Mucosa of descending colon (tissue), 3 donors: Measurements from ENCODE around the gene ZFP1. TPM values are rescaled to one million over a fixed set of nuclear protein-coding genes. Genes with fewer than 3 reads are reported as not detected.
A peak's percentile ranks its signal among the peaks of the same experiment; 100 is the strongest.

Experiments used
- ATAC-seq: fragments of 200-7000 bp; cut with Tn5 transposase; one replicate; pipeline ENCODE4 v1.9.1; 2020; ENCODE audit warnings: mild to moderate bottlenecking, moderate library complexity
- DNase-seq, 3 donors: peaks; one replicate each; pipeline ENCODE4 v3.0.0-alpha.2; 2020
- H3K36me3 ChIP-seq: fragments of 200-600 bp; one replicate; pipeline ENCODE4 v1.8.0; 2021; ENCODE audit warnings: low read depth, mild to moderate bottlenecking
- H3K4me1 ChIP-seq: fragments of 200-600 bp; one replicate; pipeline ENCODE4 v1.8.0; 2021; ENCODE audit warnings: low read depth, mild to moderate bottlenecking
- H3K4me3 ChIP-seq: fragments of 200-600 bp; one replicate; pipeline ENCODE4 v1.8.0; 2021; ENCODE audit warnings: mild to moderate bottlenecking
- H3K9me3 ChIP-seq: fragments of 200-600 bp; one replicate; pipeline ENCODE4 v1.8.0; 2021; ENCODE audit warnings: mild to moderate bottlenecking
- intact Hi-C, 2 donors: fragments of 100-400 bp; cut with DNase I in 1 of 2; cut with micrococcal nuclease in 1 of 2; formaldehyde crosslinking; loops; one replicate each; pipeline versions ENCODE4 v1.11.0 to v1.11.1; 2022; cut with DNase I, micrococcal nuclease
- long read RNA-seq, 2 donors: library from polyadenylated mRNA; unstranded; transcript quantifications; one replicate each; pipeline ENCODE4 v2.0.0, GENCODE V29; 2019 to 2021
- total RNA-seq, 3 donors: library from RNA; stranded (reverse); fragmentation: NEBNext Ultra II Directional in 2 of 3; extraction: Animal tissue kit (Norgen Biotek cat#: 25700) in 2 of 3; gene quantifications; one replicate each; pipeline versions ENCODE4 v1.2.1 to v1.2.4, GENCODE V29; 2021 to 2023
- TF ChIP-seq, protein P1 (sequence below): fragments of 200-600 bp; IDR thresholded peaks from one replicate; pipeline ENCODE4 v1.8.0; 2022; ENCODE audit warnings: antibody characterized with exemption, mild to moderate bottlenecking
- donor health status: DM: no; HTN: no; CAD: no; lungs with moderate emphysema.
- donor health status: DM: no; HTN: no; CAD: no.
- donor health status: DM: no; HTN: yes; CAD: no.

The ZFP1 gene
- total RNA-seq: 10 to 100 TPM in 1 of 3 donors, 1 to 10 TPM in 2; 5.6 to 17.0 (median 6.9) TPM
- long read RNA-seq, donor 1, transcript ZFP1-209 (4 exons, 1,457 nt): major isoform, 13 of 27 reads
- long read RNA-seq, donor 1, partial matches to known transcripts: 0 of 27 reads
- long read RNA-seq, donor 1, other reads (novel, unspliced or antisense): 12 of 27 reads
- long read RNA-seq, donor 2: 0 reads

DNA sequence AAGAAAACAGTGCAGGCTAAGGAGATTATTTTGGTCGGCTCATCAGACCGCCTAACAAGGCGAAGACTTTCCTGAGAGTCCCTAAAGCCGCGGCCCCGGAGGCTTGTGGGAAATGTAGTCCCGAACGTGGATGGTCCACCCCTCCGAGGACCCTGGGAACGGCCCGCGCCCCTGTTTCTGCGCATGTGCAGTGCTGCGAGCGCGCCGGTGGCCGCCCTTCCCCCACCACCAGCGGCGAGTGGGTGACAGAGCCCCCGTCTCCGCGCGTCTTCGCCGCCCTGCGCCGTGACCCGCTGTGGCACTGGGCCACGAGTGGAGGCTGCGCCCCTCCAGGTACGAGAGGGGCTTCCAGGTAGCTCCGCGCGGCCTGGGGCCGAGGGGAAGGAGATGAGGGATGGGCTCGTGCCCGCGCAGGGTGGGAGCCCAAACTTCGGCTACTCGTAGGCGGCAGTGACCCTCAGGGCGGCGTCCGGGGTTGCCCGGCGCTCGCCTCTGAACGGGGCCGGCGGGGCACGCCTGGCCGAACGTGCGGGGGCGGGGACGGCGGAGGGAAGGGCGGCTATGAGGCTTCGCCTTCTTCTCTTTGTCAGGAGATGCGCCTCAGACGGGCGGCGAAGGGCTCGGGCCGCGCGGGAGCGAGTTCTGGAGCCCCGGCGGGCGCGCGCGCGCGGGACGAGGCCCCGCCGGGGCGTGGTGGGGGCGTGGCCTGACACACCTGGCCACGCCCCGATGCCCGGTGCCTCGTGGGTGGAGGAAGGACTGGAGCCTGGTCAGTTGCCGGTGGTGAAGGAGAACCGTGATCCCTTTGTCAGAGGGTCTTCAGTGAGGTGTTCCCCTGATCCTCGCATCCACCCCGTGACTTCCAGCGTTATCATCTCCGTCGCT is at the start of gene ZFP1:
Gene ZFP1, plus strand, starts transcription at position 214 of the 885 bp plus-strand sequence. CDS start 4,428 bp downstream, outside the sequence.
- intact Hi-C loops: no loop called here
- H3K4me3 ChIP-seq: peak within 1 kb of the TSS; percentile 84
- peaks cover 4% of the 10 kb centered on the region for H3K4me1 ChIP-seq
- no peaks in the 10 kb centered on the region for H3K36me3 ChIP-seq
- H3K9me3 ChIP-seq: peaks cover 22% of the 10 kb centered on the region
- TF ChIP-seq, protein P1, sequence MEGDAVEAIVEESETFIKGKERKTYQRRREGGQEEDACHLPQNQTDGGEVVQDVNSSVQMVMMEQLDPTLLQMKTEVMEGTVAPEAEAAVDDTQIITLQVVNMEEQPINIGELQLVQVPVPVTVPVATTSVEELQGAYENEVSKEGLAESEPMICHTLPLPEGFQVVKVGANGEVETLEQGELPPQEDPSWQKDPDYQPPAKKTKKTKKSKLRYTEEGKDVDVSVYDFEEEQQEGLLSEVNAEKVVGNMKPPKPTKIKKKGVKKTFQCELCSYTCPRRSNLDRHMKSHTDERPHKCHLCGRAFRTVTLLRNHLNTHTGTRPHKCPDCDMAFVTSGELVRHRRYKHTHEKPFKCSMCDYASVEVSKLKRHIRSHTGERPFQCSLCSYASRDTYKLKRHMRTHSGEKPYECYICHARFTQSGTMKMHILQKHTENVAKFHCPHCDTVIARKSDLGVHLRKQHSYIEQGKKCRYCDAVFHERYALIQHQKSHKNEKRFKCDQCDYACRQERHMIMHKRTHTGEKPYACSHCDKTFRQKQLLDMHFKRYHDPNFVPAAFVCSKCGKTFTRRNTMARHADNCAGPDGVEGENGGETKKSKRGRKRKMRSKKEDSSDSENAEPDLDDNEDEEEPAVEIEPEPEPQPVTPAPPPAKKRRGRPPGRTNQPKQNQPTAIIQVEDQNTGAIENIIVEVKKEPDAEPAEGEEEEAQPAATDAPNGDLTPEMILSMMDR: no peak
- ATAC-seq: peak; percentile 97
- peak; percentile 95 to 98 (median 97) for DNase-seq

DNA sequence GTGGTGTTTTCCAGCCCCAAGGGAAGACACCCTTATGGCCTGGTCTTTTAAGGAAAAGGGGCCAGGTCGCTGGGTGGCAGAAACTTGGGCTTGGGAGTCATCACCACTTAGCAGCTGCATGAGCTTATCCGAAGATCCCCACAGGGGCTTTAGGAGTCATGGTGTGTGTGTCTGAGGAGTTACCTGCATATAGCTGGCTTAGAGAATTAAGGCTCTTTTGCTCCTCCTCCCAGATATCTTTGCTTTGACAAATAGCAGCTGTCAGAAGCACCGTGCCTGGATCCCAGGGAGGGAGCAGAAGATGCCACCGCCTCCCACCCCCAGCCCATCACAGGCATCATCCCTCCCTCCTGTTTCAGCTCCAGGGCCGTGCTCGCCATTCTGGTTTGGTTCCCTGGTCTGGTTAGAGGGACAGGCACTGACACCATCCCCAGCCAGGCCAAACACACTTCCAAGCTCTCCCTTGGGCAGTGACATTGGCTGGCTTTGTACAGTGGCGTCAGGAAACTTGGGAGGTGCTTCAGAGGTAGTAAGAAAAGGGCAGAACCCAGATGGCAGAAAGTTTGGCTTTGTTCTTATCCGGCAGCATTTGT is 49.2 kb upstream of the ZFP1 start:
- ATAC-seq (no peak), DNase-seq (peak in 1 of 3 donors; percentile 22)
- no peaks in the 10 kb centered on the region for H3K36me3 ChIP-seq
- peaks cover 7% of the 10 kb centered on the region for H3K4me1 ChIP-seq
- H3K9me3 ChIP-seq: no peaks in the 10 kb centered on the region
- H3K4me3 ChIP-seq: no peak overlapping the region
- TF ChIP-seq, protein P1: no peak
- intact Hi-C loops: no loop called here

DNA sequence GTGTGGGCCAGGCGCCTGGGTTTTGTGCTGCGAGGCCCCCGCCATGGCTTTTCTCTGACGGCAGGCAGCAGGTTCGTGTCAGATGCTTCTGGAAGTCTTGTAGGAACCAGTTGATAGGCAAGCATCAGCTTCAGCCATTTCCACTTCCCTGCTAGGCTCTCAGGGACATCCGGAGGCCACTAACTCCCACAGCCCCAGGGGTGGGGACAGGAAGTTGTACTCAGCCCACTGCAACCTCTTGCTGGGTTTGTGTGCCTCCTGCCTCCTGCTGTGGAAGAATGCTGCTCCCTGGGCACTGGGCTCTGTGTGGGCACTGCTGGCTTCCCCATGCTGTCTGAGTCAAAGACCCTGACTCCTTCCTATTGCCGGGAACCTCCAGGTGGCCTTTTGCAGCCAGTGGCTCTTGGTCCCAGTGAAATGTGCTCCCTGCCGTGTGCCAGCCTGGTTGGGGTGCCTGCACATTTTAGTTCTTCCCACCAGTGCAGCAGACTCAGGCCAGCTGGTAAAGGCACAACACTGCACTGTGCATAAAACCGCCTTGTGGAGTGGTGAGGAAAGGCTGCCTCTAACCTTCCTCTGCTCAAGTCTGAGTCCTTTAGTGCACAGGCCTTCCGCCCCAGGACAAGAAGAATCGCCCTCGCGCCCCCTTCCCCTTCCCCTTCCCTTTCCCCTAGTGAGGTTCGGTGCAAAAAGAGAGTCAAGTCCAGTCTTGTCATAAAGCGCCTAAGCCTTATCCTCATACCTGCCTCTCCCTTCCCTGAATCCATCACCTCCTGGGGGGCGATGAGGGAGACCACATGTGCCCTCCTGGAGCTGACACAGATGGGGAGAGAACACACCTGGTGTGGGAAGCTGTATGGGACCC is 48.4 kb upstream of the ZFP1 start:
- peak; percentile 56 for ATAC-seq
- TF ChIP-seq, protein P1: no peak

DNA sequence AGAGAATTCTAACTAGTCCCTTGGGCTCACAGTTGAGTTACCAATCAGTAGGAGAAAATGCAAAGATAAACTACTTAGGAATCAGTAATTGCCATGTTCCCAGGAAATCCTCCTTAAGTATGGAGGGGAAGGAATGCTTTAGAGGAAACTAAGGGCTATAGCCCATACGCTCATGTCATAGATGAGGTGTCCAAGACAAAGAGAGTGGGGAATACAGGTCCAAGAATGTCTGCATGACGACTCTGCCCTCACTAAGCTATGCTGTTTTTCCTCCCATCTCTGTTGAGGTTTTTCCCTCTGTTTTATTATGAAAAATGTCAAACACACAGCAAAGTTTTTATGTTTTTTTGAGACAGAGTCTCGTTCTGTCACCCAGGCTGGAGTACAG is 47.7 kb upstream of the ZFP1 start:
- intact Hi-C loops: loop anchor here in 1 of 2 donors (5.0 kb wide), 1 partner anchor 93 kb away; no protein-coding TSS in a partner anchor
- ATAC-seq (no peak), DNase-seq (no peak)
- Histone ChIP-seq H3K9me3 (no peaks in the 10 kb centered on the region), H3K4me3 (no peak overlapping the region), H3K4me1 (peaks cover 7% of the 10 kb centered on the region), H3K36me3 (no peaks in the 10 kb centered on the region)
- TF ChIP-seq, protein P1: no peak

More for the DNA sequence above, 48.4 kb upstream of the ZFP1 start:
- DNase-seq: peak in 1 of 3 donors; percentile 63
- H3K4me1 ChIP-seq: peaks cover 7% of the 10 kb centered on the region
- H3K4me3 ChIP-seq: no peak overlapping the region
- H3K36me3 ChIP-seq: no peaks in the 10 kb centered on the region
- H3K9me3 ChIP-seq: no peaks in the 10 kb centered on the region
- intact Hi-C loops: loop anchor here in 1 of 2 donors (5.0 kb wide), 1 partner anchor 93 kb away; no protein-coding TSS in a partner anchor

DNA sequence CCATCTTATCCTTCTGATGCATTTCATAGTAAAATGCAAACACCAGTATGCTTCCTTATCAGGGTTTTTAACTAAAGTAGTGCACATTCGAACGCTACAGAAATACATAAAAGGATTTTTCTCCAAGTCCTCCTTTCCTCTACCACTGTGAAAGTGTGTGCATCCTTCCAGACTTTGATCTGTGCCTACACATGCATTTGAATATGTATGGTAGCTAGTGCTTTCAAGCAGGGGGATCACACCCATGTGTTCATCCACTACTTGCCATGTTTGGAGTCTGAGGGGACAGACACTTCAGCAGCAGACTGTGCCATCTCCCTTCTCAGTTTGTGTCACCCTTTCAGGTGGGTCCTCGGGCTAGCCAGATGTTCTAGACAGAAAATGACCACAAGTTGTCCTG is 46.7 kb upstream of the ZFP1 start:
- ATAC-seq (no peak), DNase-seq (no peak)
- TF ChIP-seq, protein P1: no peak
- no peaks in the 10 kb centered on the region for H3K9me3 ChIP-seq
- intact Hi-C loops: loop anchor here in 1 of 2 donors (5.0 kb wide), 1 partner anchor 94 kb away; no protein-coding TSS in a partner anchor
- no peaks in the 10 kb centered on the region for H3K36me3 ChIP-seq
- H3K4me1 ChIP-seq: peaks cover 3% of the 10 kb centered on the region
- H3K4me3 ChIP-seq: no peak overlapping the region
